GM18519 (cell line): Measurements from ENCODE around the gene KCP.

ENCODE experiments used
- ATAC-seq: cut with Tn5 transposase; IDR thresholded peaks from one replicate; pipeline ENCODE4 v1.9.1; 2021; ENCODE audit warnings: mild to moderate bottlenecking, moderate library complexity; ENCODE audit not compliant: unreplicated experiment, low FRiP score

KCP gene

DNA sequence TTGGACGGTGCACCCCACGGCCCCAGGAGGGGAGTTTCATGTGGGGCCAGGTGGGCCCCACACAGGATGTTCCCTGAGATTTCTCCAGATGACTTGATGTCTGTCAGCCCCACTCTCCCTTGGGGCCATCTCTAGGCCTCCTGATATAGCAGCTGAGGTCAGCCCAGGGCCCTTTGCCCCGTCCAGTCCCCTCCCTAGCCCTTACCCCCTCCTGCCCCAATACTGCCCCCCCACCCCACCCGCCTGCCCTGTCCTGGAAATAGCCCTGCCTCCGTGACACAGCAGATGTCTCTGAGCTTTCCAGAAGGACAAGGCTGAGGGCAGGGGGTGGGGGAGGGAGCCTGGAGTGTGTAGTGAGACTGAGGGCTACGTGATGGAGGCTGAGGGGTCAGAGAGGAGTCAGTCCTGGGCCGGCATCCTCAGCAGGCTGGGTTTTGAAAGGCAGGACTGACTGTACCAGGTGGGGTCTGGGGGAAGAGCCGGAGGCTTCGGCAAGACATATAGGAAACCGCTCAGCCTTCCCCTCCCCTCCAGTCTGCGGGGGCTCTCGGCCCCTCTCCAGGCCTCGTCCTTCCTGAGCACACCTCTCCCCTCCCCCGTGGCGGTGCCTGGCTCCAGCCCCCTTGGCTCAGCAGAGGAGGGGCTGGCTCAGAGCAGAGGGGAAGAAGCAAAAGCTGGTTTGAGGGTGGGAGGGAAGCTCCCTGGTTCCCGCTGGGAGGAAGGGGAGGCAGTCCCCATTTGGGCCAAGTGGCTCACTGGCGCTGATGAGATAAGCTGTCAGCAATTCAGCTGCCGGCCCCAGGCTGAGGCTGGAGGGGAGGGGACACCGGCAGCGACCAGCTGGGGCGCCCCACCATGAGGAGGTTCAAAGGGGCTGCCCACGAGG, 78.3 kb downstream of the KCP start:
- no peak for ATAC-seq

DNA sequence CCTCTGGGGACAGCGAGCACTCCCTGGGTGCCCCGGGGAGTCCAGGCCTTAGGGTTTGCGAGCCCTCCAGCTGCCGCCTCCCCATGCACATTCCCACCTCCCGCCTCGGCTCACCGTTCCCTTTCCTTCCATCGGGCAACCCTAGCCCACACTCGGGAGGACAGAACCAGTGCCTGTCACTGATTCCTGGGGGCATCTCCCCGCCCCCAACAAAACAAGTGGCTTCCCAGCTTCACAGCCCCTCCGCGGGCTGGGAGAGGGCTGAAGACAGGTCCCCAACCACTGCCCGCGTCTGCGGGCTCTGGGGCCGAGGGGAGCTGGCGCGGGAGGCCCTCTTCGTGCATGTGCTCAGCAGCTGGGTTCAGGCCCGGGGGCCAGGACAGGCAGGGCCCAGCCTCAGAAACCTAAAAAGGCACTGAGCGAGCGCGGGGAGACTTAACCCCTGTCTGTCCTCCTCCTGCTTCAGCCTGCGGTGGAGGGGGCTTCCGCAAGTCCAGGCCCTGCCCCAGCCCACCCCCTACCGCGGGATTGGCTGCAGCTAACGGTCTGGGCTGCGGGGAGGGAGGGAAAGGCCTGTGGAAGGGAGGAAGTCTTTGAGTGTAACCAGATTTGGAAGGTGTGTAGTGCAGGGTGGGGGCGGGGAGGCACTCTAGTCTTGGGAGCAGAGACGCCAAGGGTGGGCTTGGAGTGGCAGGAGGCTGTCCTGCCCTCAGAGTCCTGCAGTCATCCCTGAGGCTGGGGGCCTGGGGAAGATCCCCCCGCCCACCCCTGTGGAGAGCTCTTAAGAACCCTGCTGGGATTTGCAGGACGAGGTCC, 79.1 kb downstream of the KCP start:
- ATAC-seq: no peak

DNA sequence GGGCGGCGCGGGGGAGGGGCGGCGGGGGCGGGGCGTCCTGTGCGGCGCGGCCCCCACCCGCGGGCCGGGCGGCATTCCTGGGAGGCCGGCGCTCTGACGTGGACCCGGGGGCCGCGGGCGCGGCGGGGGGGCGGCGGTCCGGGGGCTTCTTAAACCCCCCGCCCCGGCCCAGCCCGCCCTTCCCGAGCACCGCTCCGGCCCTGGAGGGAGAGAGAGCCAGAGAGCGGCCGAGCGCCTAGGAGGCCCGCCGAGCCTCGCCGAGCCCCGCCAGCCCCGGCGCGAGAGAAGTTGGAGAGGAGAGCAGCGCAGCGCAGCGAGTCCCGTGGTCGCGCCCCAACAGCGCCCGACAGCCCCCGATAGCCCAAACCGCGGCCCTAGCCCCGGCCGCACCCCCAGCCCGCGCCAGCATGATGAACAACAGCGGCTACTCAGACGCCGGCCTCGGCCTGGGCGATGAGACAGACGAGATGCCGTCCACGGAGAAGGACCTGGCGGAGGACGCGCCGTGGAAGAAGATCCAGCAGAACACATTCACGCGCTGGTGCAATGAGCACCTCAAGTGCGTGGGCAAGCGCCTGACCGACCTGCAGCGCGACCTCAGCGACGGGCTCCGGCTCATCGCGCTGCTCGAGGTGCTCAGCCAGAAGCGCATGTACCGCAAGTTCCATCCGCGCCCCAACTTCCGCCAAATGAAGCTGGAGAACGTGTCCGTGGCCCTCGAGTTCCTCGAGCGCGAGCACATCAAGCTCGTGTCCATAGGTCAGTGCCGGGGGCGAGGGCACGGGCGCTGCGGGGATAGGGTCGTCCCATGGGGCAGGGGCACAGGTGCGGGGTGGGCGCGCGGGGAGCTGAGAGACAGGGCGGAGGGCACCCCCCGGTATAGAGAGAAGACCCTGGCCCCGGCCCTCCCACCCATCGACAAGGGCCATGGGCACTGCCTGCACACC, 80.0 kb downstream of the KCP start, which contains the start of gene FLNC:
FLNC (plus strand) TSS at position 176 of the 947 bp plus-strand sequence; CDS start at position 408, 232 bp downstream.
- no peak for ATAC-seq

DNA sequence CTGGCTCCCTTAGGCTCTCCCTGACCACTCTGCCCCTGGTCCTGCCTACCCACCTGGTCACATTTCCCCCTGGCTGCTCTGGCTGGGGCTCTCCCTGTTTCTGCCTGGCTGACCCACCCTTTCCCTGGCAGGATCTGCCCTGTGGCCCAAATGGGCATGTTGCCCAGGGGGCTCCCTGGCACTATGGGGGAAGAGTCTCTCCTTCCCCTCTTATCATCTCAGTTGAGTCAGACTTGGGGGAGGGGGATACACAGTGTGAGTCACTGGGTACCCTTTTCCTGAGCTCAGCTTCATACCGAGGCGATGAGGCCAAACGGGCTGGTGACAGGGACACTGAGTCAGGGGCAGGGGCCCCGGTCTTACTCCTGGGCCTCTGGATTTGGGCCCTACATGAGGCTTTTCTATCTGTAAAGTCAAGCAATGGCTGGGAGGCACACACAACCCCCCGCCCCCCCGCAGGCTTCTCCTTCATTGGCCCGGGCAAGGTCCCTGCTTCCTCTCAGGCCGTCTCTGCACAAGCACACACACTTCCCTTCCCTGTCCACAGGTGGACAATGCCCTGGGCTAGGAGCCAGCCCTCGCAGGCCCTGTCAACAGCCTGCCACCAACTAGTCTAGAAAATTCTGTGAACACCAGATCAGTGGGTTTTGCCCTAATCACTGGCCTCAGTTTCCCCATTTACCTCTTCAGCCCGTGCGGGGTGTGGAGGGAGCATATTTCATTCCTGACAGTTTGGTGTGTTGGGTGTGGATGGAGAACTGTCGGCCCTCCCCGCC, 80.9 kb downstream of the KCP start:
- no peak for ATAC-seq

DNA sequence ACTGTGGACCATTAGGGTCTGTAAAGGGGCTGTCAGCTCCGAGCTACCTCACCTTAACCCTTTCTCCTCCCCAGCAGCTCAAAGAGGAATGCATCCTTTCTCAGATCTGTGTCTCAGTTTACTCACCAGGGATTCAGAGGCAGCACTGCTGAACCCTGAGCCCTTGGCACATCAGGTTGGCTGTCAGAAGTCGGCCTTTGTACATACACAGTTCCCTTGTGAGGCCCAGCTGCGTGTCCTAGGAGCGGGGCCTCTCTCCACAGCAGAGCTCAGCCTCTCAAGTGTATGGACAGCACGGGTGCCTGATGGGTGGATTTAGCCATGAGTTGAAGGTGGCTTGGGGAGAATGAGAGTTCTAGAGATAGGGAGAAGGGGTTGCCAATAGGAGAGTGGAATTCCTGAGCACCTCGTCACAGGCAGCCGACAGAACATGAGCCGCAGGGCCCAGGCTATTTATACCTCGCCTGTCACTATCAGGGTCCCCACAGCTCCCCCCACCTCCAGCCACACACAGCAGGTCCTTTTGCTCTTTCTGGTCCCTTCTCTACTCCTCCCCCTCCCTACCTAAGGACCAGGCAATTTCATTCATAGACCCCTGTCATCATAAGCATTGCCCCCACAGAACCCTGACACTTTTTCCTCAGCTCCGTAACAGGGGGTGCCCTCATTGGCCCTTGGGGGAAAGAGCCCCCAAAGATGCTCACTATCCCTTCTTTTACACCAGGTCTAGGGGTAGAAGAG, 82.4 kb downstream of the KCP start:
- ATAC-seq: no peak

DNA sequence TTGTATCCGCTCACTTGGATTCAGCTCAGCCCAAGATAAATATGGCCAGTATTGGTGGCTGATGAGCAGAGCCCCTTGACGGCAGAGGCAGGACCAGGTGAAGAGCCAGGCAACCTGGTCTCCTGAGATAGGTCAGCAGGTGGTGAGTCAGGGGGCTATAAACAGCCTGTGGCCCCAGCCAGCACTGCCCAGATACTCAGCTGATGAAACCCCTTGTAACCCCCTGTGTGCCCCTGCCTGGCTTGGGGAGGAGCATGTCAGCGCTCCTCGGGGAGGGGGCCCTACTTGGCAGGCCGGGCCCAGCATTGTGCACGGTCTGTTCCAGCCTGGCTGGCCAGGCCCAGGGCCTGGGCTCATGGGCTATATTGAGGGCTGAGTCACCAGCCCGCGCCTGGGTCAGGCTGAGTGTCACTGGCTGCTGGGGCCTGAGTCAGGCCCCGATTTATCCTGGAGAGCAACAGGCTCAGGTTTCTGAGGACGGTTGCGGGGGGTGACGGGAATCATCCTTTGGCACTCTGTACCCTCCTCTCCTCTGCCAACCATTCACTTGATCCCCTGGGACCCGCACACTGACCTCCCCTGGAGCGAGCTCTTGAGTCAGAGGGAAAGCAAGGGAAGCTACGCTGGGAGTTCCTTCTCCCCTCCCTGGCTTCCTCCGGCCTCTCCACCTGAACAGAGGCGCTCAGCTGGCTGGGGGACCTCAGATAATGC, 83.1 kb downstream of the KCP start:
- no peak for ATAC-seq

DNA sequence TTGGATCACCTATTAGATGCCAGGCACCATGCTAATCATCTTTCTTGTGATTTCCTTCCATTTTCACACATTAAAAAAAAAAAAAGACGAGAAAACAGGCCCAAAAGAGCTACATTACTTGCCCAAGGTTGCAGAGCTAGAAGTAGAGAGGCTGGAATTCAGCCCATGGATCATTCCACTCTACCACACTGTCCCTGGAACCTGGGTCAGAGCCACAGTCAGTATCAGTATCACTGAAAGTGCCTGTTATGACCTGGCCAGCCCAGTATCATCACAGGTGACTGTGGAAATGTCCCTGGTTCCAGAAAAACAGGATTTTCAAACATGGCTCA, 83.6 kb downstream of the KCP start:
- ATAC-seq: no peak
